Endodermal cell (in vitro differentiated cells): ENCODE measurements around the gene GGT5. TPM values are rescaled to one million over a fixed set of nuclear protein-coding genes. Genes with fewer than 3 reads are reported as not detected.
"Not testable (repeated sequence)": the region's sequence is repeated elsewhere in the genome, so short reads cannot be mapped to it uniquely, and the experiment has no call there.

Experiments used
- DNase-seq: peaks from one replicate; pipeline ENCODE4 v3.0.0-alpha.2; 2017
- H3K27ac ChIP-seq: 2 replicates; pipeline ENCODE4 v1.5.1; 2013; ENCODE audit warnings: mild to moderate bottlenecking, low read depth, low read length, moderate library complexity
- H3K27me3 ChIP-seq: 2 replicates; pipeline ENCODE4 v1.6.1; 2013; ENCODE audit warnings: mild to moderate bottlenecking, low read length, moderate library complexity; ENCODE audit not compliant: insufficient read depth, control insufficient read depth, poor library complexity, severe bottlenecking
- H3K36me3 ChIP-seq: 2 replicates; pipeline ENCODE4 v1.7.0; 2013; ENCODE audit warnings: mild to moderate bottlenecking, low read length, moderate library complexity; ENCODE audit not compliant: control insufficient read depth, insufficient read depth
- H3K4me1 ChIP-seq: one replicate; pipeline ENCODE4 v1.7.0; 2013; ENCODE audit warnings: low read length; ENCODE audit not compliant: control insufficient read depth, insufficient read depth
- H3K4me3 ChIP-seq: 2 replicates; pipeline ENCODE4 v1.5.1; 2013; ENCODE audit warnings: mild to moderate bottlenecking, low read length, moderate library complexity
- H3K9ac ChIP-seq: 2 replicates; pipeline ENCODE4 v1.6.1; 2013; ENCODE audit warnings: mild to moderate bottlenecking, low read length, moderate library complexity; ENCODE audit not compliant: poor library complexity, severe bottlenecking; ENCODE audit errors: extremely low read depth
- H3K9me3 ChIP-seq: 2 replicates; pipeline ENCODE4 v1.6.1; 2013; ENCODE audit warnings: mild to moderate bottlenecking, low read length, moderate library complexity; ENCODE audit not compliant: control insufficient read depth
- H3K27ac Mint-ChIP-seq: 2 replicates; pipeline ENCODE4 v1.8.0; 2020; ENCODE audit warnings: mixed read lengths
- H3K27me3 Mint-ChIP-seq: 2 replicates; pipeline ENCODE4 v1.8.0; 2021; ENCODE audit warnings: mild to moderate bottlenecking, mixed read lengths; ENCODE audit not compliant: insufficient read depth
- H3K36me3 Mint-ChIP-seq: 2 replicates; pipeline ENCODE4 v1.8.0; 2020; ENCODE audit warnings: low read depth, mixed read lengths
- H3K4me1 Mint-ChIP-seq: 2 replicates; pipeline ENCODE4 v1.8.0; 2020; ENCODE audit warnings: mixed read lengths
- H3K4me3 Mint-ChIP-seq: 2 replicates; pipeline ENCODE4 v1.8.0; 2020; ENCODE audit warnings: mild to moderate bottlenecking, moderate library complexity, mixed read lengths
- H3K9me3 Mint-ChIP-seq: 2 replicates; pipeline ENCODE4 v1.8.0; 2020; ENCODE audit warnings: mild to moderate bottlenecking, mixed read lengths
- WGBS, 2 experiments: methylation state at CpG; one replicate each; pipeline versions ENCODE4 v1.1.5 to v1.1.7; 2013; ENCODE audit warnings: missing lambda C conversion rate in 2 of 2, mixed read lengths in 1 of 2; ENCODE audit not compliant: insufficient coverage in 1 of 2, insufficient read length in 1 of 2; 5-methylcytosine and 5-hydroxymethylcytosine counted together
- total RNA-seq, 2 donors: library from RNA; stranded (reverse); fragmentation: NEBNext Ultra II Directional in 1 of 2; extraction: Animal tissue kit (Norgen Biotek cat#: 25700) in 1 of 2; gene quantifications; 2 replicates in 1 of 2; 3 replicates in 1 of 2; pipeline ENCODE4 v1.2.1, GENCODE V29; 2021
- TF ChIP-seq, protein P1 (sequence below): fragments of 200-600 bp; sonication (generic); conservative IDR thresholded peaks from 2 replicates; pipeline ENCODE4 v1.5.0; 2021; ENCODE audit warnings: antibody characterized with exemption, mild to moderate bottlenecking

Gene GGT5
- total RNA-seq, 2 donors from 2014 or later = 0.29 TPM; not detected in 1

DNA sequence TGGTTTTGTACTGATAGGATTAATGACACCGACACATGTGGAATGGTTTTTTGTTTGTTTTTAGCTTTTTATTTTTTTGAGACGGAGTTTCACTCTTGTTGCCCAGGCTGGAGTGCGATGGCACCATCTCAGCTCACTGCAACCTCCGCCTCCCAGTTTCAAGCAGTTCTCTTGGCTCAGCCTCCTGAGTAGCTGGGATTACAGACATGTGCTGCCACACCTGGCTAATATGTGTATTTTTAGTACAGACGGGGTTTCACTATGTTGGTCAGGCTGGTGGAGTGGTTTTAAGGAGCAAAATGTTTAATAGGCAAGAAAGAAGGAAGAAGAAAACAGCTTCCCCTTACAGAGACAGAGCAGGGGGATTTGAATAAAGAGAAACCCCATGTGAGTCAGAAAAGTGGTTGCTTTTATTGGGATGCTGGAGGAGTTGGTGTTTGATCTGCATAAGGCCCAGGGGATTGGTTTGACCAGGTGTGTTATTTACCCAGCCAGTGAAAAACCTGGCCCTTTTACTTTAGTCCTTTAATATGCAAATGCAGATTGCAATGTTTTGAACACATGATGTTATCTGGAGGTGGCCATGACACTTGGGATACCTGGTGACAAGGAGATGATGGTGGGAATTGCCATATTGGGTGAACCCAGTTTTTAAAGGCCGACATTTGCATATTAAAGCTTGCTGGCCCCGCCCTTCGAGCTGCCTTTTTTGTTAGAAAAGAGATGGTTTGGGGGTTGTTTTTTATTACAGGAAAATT, 39.3 kb downstream of the GGT5 start:
- Histone ChIP-seq H3K4me3 (no peak overlapping the region), H3K27ac (no peak overlapping the region), H3K36me3 (no peaks in the 10 kb centered on the region), H3K4me1 (no peaks in the 10 kb centered on the region), H3K9ac (no peak overlapping the region), H3K9me3 (peaks cover 22% of the 10 kb centered on the region), H3K27me3 (no peaks in the 10 kb centered on the region)
- TF ChIP-seq, protein P1, sequence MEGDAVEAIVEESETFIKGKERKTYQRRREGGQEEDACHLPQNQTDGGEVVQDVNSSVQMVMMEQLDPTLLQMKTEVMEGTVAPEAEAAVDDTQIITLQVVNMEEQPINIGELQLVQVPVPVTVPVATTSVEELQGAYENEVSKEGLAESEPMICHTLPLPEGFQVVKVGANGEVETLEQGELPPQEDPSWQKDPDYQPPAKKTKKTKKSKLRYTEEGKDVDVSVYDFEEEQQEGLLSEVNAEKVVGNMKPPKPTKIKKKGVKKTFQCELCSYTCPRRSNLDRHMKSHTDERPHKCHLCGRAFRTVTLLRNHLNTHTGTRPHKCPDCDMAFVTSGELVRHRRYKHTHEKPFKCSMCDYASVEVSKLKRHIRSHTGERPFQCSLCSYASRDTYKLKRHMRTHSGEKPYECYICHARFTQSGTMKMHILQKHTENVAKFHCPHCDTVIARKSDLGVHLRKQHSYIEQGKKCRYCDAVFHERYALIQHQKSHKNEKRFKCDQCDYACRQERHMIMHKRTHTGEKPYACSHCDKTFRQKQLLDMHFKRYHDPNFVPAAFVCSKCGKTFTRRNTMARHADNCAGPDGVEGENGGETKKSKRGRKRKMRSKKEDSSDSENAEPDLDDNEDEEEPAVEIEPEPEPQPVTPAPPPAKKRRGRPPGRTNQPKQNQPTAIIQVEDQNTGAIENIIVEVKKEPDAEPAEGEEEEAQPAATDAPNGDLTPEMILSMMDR = no peak
- DNase-seq = no peak
- Mint-ChIP-seq H3K4me1 (peaks cover 12% of the 10 kb centered on the region), H3K4me3 (no peak overlapping the region), H3K9me3 (peaks cover 22% of the 10 kb centered on the region), H3K27me3 (no peaks in the 10 kb centered on the region), H3K36me3 (no peaks in the 10 kb centered on the region), H3K27ac (no peak overlapping the region)
- 95 to 100% methylated on average over 4 to 8 of the region's 8 CpGs for WGBS, 2 experiments

DNA sequence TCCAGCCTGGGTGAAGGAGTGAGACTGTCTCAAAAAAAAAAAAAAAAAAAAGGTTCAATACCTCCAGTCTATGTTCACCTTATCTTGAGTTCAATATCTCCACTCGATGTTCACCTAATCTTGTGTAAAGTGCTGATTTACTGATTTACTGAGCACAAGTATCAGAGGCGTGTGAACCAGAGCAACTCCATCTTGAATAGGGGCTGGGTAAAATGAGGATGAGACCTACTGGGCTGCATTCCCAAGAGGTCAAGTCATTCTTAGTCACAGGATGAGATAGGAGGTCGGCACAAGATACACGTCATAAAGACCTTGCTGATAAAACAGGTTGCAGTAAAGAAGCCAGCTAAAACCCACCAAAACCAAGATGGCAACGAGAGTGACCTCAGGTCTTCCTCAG, 41.0 kb downstream of the GGT5 start:
- DNase-seq, H3K36me3 ChIP-seq, H3K4me3 ChIP-seq, H3K27ac ChIP-seq, H3K4me1 ChIP-seq, H3K27ac Mint-ChIP-seq, H3K27me3 ChIP-seq, H3K9ac ChIP-seq, H3K27me3 Mint-ChIP-seq, H3K4me3 Mint-ChIP-seq, H3K36me3 Mint-ChIP-seq: not testable (repeated sequence)
- WGBS, 2 experiments = 94 to 100% methylated on average over 1 to 5 of the region's 5 CpGs
- H3K9me3 Mint-ChIP-seq = peaks cover 22% of the 10 kb centered on the region
- peaks cover 22% of the 10 kb centered on the region for H3K9me3 ChIP-seq
- H3K4me1 Mint-ChIP-seq = peaks cover 12% of the 10 kb centered on the region

DNA sequence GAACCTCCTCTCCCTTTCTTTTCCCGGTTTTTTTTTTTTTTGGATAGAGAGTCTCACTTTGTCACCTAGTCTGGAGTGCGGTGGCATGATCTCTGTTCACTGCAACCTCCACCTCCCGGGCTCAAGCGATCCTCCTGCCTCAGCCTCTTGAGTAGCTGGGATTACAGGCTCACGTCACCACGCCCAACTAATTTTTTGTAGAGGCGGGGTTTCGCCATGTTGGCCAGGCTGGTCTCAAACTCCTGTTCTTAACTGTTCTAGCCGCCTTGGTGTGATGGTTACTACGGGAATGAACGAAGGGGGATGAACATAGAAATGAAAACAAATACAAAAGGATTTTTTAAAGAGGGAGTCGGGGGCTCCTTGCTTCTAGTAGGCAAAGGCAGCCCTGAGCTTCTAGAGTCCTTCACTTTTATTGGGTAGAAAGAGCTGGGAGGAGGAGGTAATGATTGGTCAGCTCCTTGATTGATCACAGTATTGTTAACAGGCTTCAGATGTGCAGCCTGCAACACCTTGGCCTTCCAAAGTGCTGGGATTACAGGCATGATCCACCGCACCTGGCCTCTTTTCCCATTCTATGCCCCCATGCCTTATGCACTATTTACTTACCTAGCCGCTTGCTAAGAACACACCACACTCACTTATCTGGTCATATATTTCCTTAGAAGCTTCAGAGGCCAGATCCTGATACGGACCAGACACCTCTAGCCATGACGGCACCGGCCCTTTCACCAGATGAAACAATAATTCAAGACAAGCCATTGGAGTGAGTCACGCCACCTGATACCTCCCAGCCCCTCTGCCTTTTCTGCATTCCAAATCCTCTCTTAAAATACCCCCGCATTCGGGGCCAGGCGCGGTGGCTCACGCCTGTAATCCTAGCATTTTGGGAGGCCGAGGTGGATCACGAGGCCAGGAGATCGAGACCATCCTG, 42.9 kb downstream of the GGT5 start:
- Histone ChIP-seq H3K9me3 (peaks cover 22% of the 10 kb centered on the region), H3K9ac (no peak overlapping the region), H3K27me3 (no peaks in the 10 kb centered on the region), H3K4me3 (no peak overlapping the region), H3K4me1 (no peaks in the 10 kb centered on the region), H3K27ac (no peak overlapping the region), H3K36me3 (no peaks in the 10 kb centered on the region)
- Mint-ChIP-seq H3K36me3 (no peaks in the 10 kb centered on the region), H3K9me3 (peaks cover 22% of the 10 kb centered on the region), H3K27ac (no peak overlapping the region), H3K4me1 (peaks cover 4% of the 10 kb centered on the region), H3K4me3 (no peak overlapping the region), H3K27me3 (no peaks in the 10 kb centered on the region)
- DNase-seq = no peak
- TF ChIP-seq, protein P1 = no peak
- 93 to 95% methylated on average over 13 to 26 of the region's 26 CpGs for WGBS, 2 experiments
